CD4-positive, alpha-beta T cell treated with Interleukin-21 for 1 hour (primary cell): ENCODE measurements around the gene DSCAM.
"Not testable (repeated sequence)": the region's sequence is repeated elsewhere in the genome, so short reads cannot be mapped to it uniquely, and the experiment has no call there.

Experiments used
- DNase-seq: peaks from one replicate; pipeline ENCODE4 v3.0.0-alpha.2; 2020

The DSCAM gene

GRCh38 chr21:40846587-40847411 lies at the start of gene DSCAM:
Gene DSCAM (minus strand): TSS chr21:40847158. CDS start chr21:40846661, 497 bp downstream.
- no peak for DNase-seq

- DNase-seq, result not testable (repeated sequence)
Observed at GRCh38 chr21:40895697-40896096, 48.7 kb upstream of the DSCAM start.

- DNase-seq, result no peak
Observed at GRCh38 chr21:40886931-40887330, 40.0 kb upstream of the DSCAM start.

GRCh38 chr21:40886006-40886405 lies 39.0 kb upstream of the DSCAM start:
- DNase-seq, result no peak

- no peak for DNase-seq
Observed at GRCh38 chr21:40882192-40882915, 35.4 kb upstream of the DSCAM start.

GRCh38 chr21:40881767-40882166 lies 34.8 kb upstream of the DSCAM start:
- no peak for DNase-seq

GRCh38 chr21:40871099-40871498 lies 24.1 kb upstream of the DSCAM start:
- DNase-seq, result no peak

- no peak for DNase-seq
Observed at GRCh38 chr21:40863839-40864238, 16.9 kb upstream of the DSCAM start.

GRCh38 chr21:40858517-40858916 lies 11.6 kb upstream of the DSCAM start:
- no peak for DNase-seq

- DNase-seq, result no peak
Observed at GRCh38 chr21:40853956-40854688, 7.2 kb upstream of the DSCAM start.

- DNase-seq, result no peak
Observed at GRCh38 chr21:40852563-40852962, 5.6 kb upstream of the DSCAM start.

- DNase-seq, result no peak
Observed at GRCh38 chr21:40851749-40852148, 4.8 kb upstream of the DSCAM start.

GRCh38 chr21:40850071-40850470 lies 3.1 kb upstream of the DSCAM start:
- DNase-seq, result no peak

GRCh38 chr21:40847951-40848350 lies 993 bp upstream of the DSCAM start:
- DNase-seq, result no peak

- no peak for DNase-seq
Observed at GRCh38 chr21:40846103-40846502, 855 bp downstream of the DSCAM start.

GRCh38 chr21:40845441-40845995 lies 1.4 kb downstream of the DSCAM start:
- DNase-seq, result no peak

GRCh38 chr21:40844935-40845334 lies 2.0 kb downstream of the DSCAM start:
- DNase-seq, result no peak

- no peak for DNase-seq
Observed at GRCh38 chr21:40842197-40842552, 4.8 kb downstream of the DSCAM start.

GRCh38 chr21:40841524-40842196 lies 5.3 kb downstream of the DSCAM start:
- no peak for DNase-seq

GRCh38 chr21:40840401-40841125 lies 6.4 kb downstream of the DSCAM start:
- no peak for DNase-seq

GRCh38 chr21:40839521-40839920 lies 7.4 kb downstream of the DSCAM start:
- DNase-seq, result no peak

- DNase-seq, result no peak
Observed at GRCh38 chr21:40837456-40837855, 9.5 kb downstream of the DSCAM start.
